SH-SY5Y (cell line): ENCODE measurements around the gene TRIM60.

Experiments
- GATA2 ChIP-seq: IDR thresholded peaks from 2 replicates; pipeline ENCODE4 v1.6.1; 2011; ENCODE audit warnings: mild to moderate bottlenecking, low read depth, low read length
- GATA3 ChIP-seq: IDR thresholded peaks from 2 replicates; pipeline ENCODE4 v1.6.1; 2011; ENCODE audit warnings: low read depth, mild to moderate bottlenecking, low read length, moderate library complexity

GRCh38 chr4:165013691-165014090, 18.1 kb upstream of the TRIM60 start:
- TF ChIP-seq GATA2 = no peak
- TF ChIP-seq GATA3 = no peak
